Activated gamma-delta T cell treated with Interleukin-2 at 50 U/mL for 16 hours (primary cell): ENCODE measurements around the gene RPTOR.

ENCODE experiments used
- DNase-seq: peaks from one replicate; pipeline ENCODE4 v3.0.0-alpha.2; 2020

Gene RPTOR

DNA sequence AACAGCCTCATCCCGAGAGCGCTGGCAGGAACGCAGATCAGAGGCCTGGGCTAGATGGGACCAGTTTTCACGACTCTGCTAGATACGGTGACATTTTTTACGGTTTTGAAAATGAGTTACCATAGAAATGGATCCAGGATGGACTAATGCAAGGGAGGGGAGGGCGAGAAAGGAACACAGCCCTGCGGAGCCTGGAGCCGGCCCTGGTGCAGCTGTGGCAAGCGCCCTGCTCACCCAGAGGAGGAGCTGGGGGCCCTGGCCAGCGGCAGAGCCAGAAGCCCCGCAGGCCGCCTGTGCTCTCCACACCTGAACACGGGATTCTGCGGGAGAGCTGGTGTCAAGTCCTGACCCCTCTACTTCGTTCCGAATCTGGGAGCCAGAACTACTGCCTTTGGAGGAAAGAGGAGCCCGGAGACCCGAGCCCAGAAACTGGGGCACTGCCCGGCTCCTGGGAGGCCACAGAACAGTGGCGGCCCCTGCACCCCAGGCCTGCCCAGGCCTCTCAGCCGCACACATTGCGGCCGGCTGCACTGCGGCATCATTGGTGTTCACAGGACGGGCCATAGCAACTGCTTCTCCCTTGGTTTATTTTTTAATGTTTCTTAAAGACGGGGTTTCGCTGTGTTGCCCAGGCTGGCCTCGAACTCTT is 358.4 kb downstream of the RPTOR start:
- no peak for DNase-seq

GRCh38 chr17:80904036-80904753 is 359.6 kb downstream of the RPTOR start:
- DNase-seq = no peak

- DNase-seq = no peak
Measured at GRCh38 chr17:80905586-80906230, 361.1 kb downstream of the RPTOR start.

DNA sequence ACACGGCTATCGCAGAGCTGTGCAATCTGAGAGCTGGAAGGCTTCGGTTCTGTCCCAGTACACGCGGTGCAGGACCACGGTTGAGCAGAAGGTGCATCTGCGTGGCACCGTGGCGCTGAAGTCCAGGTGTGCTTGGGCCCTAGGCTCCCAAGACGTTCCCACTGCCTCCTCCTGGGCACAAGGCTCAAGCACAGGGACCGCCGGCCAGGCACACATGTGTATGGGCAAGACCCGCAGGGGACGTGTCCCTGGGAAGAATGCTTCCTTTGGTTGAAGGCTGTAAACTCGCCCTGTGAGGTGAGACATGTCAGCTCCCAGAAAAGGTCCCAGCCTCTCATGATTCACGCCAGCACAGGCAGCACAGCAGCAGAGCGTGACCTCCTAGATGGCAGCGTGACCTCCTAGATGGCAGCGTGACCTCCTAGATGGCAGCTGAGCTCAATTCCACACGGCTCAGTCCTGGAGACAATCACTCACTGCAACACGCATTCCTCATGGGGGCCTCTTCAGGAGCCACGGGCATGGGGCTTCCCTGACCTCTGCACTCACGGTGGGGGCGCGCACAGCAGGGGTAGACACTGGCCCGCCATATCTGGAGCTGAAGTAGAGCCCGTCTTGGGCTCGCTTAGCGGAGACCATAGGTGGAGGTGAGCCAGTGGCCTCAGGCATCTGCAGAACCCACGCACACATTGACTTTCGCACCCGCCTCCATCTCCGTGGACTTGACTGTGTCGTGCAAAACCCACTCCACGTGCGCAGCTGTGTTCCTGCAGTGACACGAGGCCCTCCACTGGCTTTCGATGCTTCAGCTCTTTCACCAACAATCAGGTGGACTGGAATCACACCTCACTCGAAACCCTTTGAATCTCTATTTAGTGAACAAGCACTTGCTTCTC is 362.0 kb downstream of the RPTOR start:
- DNase-seq = no peak

DNA sequence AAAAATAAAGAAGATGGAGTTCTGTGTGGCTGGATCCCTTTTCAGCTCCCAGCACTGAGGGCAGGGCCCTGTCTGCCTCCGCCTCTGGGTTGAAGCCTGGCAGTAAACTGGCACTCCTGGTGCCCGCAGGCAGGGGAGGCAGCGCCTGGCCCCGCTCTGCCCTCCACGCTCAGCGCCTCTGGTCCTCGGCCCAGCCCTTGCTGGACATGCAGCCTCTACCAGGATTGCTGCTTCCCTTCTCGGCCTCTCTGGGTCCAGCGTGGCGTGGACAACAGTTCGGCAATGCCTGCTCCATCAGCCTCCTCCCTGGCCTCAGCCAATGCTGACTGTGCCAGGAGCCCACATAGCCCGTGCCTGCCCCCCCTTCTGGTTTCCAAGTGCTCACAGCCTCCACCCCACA is 362.6 kb downstream of the RPTOR start:
- no peak for DNase-seq

- no peak for DNase-seq
Measured at GRCh38 chr17:80908211-80908610, 363.6 kb downstream of the RPTOR start.

DNA sequence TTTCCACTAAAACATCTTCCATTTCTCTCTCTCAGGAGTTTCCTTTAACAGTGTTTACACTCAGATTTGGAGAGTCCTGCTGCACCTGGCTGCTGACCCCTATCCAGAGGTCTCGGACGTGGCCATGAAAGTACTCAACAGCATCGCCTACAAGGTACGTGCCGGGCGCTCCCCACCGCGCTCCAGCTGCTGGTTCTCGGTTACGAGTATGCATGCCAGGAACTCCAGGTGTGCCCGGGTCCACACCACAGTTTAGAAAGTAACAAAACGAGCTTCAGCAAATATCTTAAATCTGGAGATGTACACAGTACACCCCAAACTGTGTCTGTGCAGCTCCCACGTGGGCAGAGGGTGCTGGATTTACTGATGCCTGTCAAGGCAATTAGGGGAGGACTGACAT is 364.1 kb downstream of the RPTOR start:
- DNase-seq = no peak

- DNase-seq = no peak
Measured at GRCh38 chr17:80909635-80910034, 365.0 kb downstream of the RPTOR start.

DNA sequence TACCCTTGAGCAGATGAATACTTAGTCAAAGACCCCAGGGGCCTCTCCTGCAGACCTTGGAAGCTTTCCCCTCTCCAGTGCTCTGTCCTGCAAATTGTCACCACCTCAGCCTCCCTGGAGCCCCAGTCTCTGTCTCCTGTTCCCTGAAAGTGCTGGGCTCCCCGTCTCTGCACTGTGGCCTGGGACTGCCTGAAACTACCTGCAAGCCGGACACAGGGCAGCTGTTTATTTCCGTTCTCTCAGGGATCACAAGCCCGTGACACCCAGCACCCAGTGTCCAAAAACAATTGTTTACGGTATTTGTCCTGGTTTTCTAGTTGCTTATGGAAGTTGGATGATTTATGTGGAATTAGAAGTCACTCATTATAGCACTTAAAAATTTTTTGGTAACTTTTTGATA is 365.4 kb downstream of the RPTOR start:
- no peak for DNase-seq

- no peak for DNase-seq
Measured at GRCh38 chr17:80912476-80912875, 367.8 kb downstream of the RPTOR start.

- DNase-seq = no peak
Measured at GRCh38 chr17:80913928-80914821, 369.5 kb downstream of the RPTOR start.

DNA sequence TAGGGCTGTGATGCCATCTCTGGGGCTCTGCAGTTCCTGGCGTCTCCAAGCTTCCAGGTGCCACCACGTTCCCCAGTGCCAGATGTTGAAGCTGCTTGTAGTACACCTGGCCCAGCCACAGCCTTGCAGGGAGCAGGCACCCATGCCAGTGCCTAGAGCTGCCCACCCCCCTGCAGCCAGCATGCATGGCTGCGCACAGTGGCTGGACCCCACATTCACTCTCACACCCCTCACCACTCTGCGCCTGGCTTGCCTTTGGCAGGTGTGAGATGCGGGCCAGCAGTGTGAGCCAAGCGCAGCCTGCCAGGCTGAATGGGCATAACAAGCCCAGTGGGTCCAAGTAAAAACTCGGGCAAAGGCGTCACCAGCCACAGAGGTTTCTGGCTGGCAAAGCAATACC is 371.6 kb downstream of the RPTOR start:
- DNase-seq = no peak

DNA sequence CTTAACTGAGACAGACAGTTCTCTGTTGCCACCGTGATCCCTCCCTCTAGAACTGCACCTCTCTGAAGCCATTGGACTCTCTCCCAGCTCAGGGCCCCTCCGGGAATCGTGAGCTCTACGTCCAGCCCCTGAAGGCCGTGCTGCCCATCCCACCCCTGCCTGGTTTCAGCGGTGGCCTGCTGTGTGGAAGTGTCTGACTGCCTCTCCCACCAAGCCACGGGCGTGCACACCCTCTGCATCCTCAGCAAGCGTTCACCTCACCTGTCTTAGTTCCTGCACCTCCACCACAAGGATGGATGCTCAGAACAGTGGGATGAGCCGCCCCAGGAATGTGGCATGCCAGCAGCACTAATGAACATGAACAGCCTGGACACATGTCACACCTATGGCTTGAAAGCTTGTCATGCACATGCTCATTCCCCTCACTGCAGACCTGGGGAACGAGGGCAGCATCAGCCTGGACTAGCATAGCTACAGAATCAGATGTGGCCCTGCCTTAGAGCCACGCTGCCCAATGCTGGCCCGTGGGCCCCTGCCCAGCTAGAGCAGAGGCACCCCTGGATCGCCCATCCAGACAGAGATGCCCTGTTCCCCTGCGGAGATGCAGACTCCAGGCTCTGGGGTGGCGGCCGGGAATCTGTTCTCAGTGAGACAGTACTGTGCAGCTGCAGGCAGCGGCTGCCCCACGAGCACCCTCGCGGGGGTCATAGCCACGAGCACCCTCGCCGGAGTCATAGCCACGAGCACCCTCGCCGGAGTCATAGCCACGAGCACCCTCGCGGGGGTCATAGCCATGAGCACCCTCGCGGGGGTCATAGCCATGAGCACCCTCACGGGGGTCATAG is 373.3 kb downstream of the RPTOR start:
- no peak for DNase-seq

DNA sequence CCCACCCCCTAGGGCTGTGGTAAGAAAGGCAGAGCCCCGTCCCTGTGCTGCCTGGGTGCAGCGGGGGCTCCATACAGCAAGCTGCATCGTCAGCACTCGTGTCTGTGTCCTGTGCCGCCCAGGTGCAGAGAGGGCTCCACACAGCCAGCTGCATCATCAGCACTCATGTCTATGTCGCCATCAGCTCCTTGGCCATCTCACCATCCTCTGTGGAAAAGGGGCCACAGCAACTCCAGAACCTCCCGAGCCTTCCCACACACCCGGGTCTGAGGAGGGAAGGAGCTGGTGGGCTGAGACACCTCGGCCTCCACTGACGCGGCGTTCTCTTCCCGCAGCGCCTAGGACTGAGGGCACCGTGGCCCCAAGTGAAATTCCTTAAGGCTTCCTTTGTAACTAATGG is 374.1 kb downstream of the RPTOR start:
- no peak for DNase-seq

GRCh38 chr17:80919331-80920311 is 375.0 kb downstream of the RPTOR start:
- no peak for DNase-seq

DNA sequence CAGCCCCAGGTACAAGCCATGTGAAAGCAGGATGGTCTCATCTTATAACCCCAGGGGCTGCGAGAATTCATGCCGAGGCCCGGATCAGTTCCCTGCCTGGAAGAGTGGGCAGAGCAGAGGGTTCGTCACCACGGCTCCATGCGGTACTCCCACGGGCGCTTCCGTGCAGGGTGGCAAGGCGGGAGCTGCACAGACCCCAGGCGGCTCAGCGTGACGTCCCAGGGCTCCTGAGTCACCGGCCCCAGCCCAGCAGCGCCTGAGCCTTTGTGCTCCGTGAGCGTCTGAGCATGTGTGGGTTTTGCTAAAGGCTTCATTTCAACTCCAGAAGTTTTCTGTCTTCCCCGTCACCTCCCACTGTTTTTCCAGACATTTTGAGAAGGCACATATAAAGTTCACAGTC is 375.8 kb downstream of the RPTOR start:
- no peak for DNase-seq

GRCh38 chr17:80921159-80921558 is 376.5 kb downstream of the RPTOR start:
- DNase-seq = no peak

GRCh38 chr17:80921741-80922579 is 377.3 kb downstream of the RPTOR start:
- no peak for DNase-seq

- DNase-seq = no peak
Measured at GRCh38 chr17:80922580-80923160, 378.0 kb downstream of the RPTOR start.
